ENCODE data around the gene PRR5L.

DNA sequence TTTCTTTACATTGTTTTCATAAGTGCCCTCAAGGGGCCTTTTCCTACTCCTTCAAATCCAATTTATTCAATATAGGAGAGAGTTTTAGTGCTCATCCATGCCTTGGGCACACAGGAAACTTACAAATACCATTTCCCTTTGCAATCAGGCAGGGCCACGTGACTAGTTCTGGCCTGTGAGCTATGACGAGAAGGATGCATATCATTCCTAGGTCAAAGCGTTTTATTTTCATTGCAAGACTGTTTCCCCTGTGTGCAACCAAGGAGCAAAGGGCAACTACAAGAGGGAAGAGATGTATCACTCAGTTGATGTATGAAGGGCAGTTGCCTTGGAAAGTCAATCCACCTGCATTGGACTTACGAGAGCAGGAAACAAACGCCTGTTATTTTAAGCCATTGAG lies 215.9 kb downstream of the PRR5L start:
- TF ChIP-seq ZFX (CRISPR knock-in tag; IDR thresholded peaks at IDR 0.05) = no peak
- no peak for TF ChIP-seq CTCF (IDR thresholded peaks at IDR 0.05 in 2 of 3, conservative IDR thresholded peaks at IDR 0.05 in 1 of 3; ENCODE audit: insufficient read depth in 2 of 3, low read depth in 1 of 3, low read length in 3 of 3)

All from K562 (cell line).